ENCODE results near the gene EXD3. TPM values are rescaled to one million over a fixed set of nuclear protein-coding genes. Genes with fewer than 3 reads are reported as not detected.

Gene EXD3
- total and polyA plus RNA-seq, 9 of the 15 experiments (the other 6 are each of a cell fraction or from before 2014, with no cell fraction given) = 0.29 to 12.5 (median 3.9) TPM

GRCh38 chr9:137429974-137430722 lies 7.2 kb upstream of the EXD3 start (continued):
- TF ChIP-seq CXXC5 (CRISPR knock-in tag; IDR thresholded peaks at IDR 0.05) = 0 out of 2 replicates have a peak, but pooled peaks have one; percentile 22
- TF ChIP-seq GTF3C2 (IDR thresholded peaks at IDR 0.05; ENCODE audit: borderline replicate concordance, extremely low read depth, insufficient read length) = no peak
- TF ChIP-seq TAL1 (IDR thresholded peaks at IDR 0.05) = no peak
- no peak for TF ChIP-seq HINFP (tag; conservative IDR thresholded peaks at IDR 0.05; ENCODE audit: low read depth)
- TF ChIP-seq MAZ (CRISPR knock-in tag; conservative IDR thresholded peaks at IDR 0.05 in 1 of 2, IDR thresholded peaks at IDR 0.05 in 1 of 2) = 0 out of 4 replicates have a peak, but pooled peaks of 1 of the 2 experiments have one; percentile 26
- TF ChIP-seq ZNF740 (CRISPR knock-in tag; IDR thresholded peaks at IDR 0.05) = peak; percentile 86
- peak in 1 of 2 experiments; percentile 59; a peak in 1 of 4 replicates for TF ChIP-seq ZNF740 (tag; IDR thresholded peaks at IDR 0.05)
- no peak for TF ChIP-seq CCAR2 (IDR thresholded peaks at IDR 0.05; ENCODE audit: low read depth, low read length)
- TF ChIP-seq NCOA2 (IDR thresholded peaks at IDR 0.05; ENCODE audit: partially characterized antibody in 2 of 2) = no peak
- no peak; the same call in 1 of the 2 replicates for TF ChIP-seq AFF4 (CRISPR knock-in tag; IDR thresholded peaks at IDR 0.05)
- TF ChIP-seq TRIM25 (IDR thresholded peaks at IDR 0.05; ENCODE audit: borderline replicate concordance) = no peak
- TF ChIP-seq TCF3 (CRISPR knock-in tag; IDR thresholded peaks at IDR 0.05) = no peak
- no peak for TF ChIP-seq ZNF79 (CRISPR knock-in tag; IDR thresholded peaks at IDR 0.05; ENCODE audit: low read depth)
- TF ChIP-seq SMAD3 (CRISPR knock-in tag; conservative IDR thresholded peaks at IDR 0.05) = no peak
- TF ChIP-seq NFIC (IDR thresholded peaks at IDR 0.05) = peak; percentile 47; the same call in 1 of the 2 replicates
